PC-3 (cell line): ENCODE results near the gene LAIR1. TPM values are rescaled to one million over a fixed set of nuclear protein-coding genes. Genes with fewer than 3 reads are reported as not detected.

Experiments used
- ATAC-seq: fragments of 200-7000 bp; cut with Tn5 transposase; 2 replicates; pipeline ENCODE4 v1.9.1; 2020; ENCODE audit warnings: mild to moderate bottlenecking, moderate library complexity
- BruUV-seq: library from RNA; stranded (reverse); fragments of 400-500 nt; replicated peaks from 2 replicates; lab custom pipeline; 2021; lab: Mats Ljungman, UMichigan
- CTCF ChIA-PET: fragments of 300-600 bp; sonication (Branson Sonifier 250); formaldehyde crosslinking; loops from one replicate; lab custom pipeline; 2022; ENCODE audit warnings: antibody characterized with exemption; lab: Charles Lee
- POLR2A ChIA-PET: fragments of 300-600 bp; sonication (Branson Sonifier 250); formaldehyde crosslinking; loops from one replicate; lab custom pipeline; 2022; ENCODE audit warnings: antibody characterized with exemption; ENCODE audit not compliant: unreplicated experiment; lab: Charles Lee
- DNase-seq: peaks from one replicate; pipeline ENCODE4 v3.0.0-alpha.2; 2015
- H2AFZ ChIP-seq: fragments of 300-600 bp; sonication (generic); 2 replicates; pipeline ENCODE4 v1.6.0; 2016; ENCODE audit warnings: antibody characterized with exemption, low read length
- H3F3A ChIP-seq: fragments of 300-600 bp; sonication (generic); one replicate; pipeline ENCODE4 v1.6.0; 2017; ENCODE audit warnings: antibody characterized with exemption, low read length, control low read depth, mild to moderate bottlenecking; ENCODE audit not compliant: unreplicated experiment
- H3K27ac ChIP-seq: fragments of 300-600 bp; sonication (generic); 2 replicates; pipeline ENCODE4 v1.5.1; 2016; ENCODE audit warnings: mild to moderate bottlenecking, low read length
- H3K27me3 ChIP-seq: fragments of 300-600 bp; sonication (generic); 2 replicates; pipeline ENCODE4 v1.6.1; 2016; ENCODE audit warnings: low read length, mixed read lengths
- H3K36me3 ChIP-seq: fragments of 300-600 bp; sonication (generic); 2 replicates; pipeline ENCODE4 v1.6.1; 2016; ENCODE audit warnings: low read depth, mixed run types, low read length, mixed read lengths
- H3K4me1 ChIP-seq: fragments of 300-600 bp; sonication (generic); 2 replicates; pipeline ENCODE4 v1.5.1; 2016; ENCODE audit warnings: low read length; ENCODE audit not compliant: insufficient read depth
- H3K4me2 ChIP-seq: fragments of 300-600 bp; sonication (generic); 2 replicates; pipeline ENCODE4 v1.6.0; 2016; ENCODE audit warnings: low read length
- H3K4me3 ChIP-seq: fragments of 300-600 bp; sonication (generic); 2 replicates; pipeline ENCODE4 v1.5.1; 2016; ENCODE audit warnings: mild to moderate bottlenecking, low read length, mixed read lengths
- H3K79me2 ChIP-seq: fragments of 300-600 bp; sonication (generic); 2 replicates; pipeline ENCODE4 v1.6.1; 2017; ENCODE audit warnings: low read length, mixed read lengths
- H3K9ac ChIP-seq: fragments of 300-600 bp; sonication (generic); 2 replicates; pipeline ENCODE4 v1.6.0; 2016; ENCODE audit warnings: mild to moderate bottlenecking, low read length
- H3K9me2 ChIP-seq: fragments of 300-600 bp; sonication (generic); replicated peaks from 2 replicates; pipeline ENCODE4 v1.6.1; 2016; ENCODE audit warnings: mixed run types, low read length, mixed read lengths
- H3K9me3 ChIP-seq: fragments of 300-600 bp; sonication (generic); 2 replicates; pipeline ENCODE4 v1.6.1; 2016; ENCODE audit warnings: low read length, mixed read lengths
- H4K20me1 ChIP-seq: fragments of 300-600 bp; sonication (generic); 2 replicates; pipeline ENCODE4 v1.6.1; 2016; ENCODE audit warnings: low read length, mixed read lengths
- CTCF ChIP-seq: fragments of 300-600 bp; sonication (generic); conservative IDR thresholded peaks from 2 replicates; pipeline ENCODE4 v1.5.1; 2017; ENCODE audit warnings: antibody characterized with exemption, low read depth, mild to moderate bottlenecking, low read length
- EZH2 ChIP-seq: fragments of 300-600 bp; sonication (generic); IDR thresholded peaks from one replicate; pipeline ENCODE4 v1.6.1; 2017; ENCODE audit warnings: antibody characterized with exemption, mild to moderate bottlenecking, low read length; ENCODE audit not compliant: unreplicated experiment
- EZH2phosphoT487 ChIP-seq: fragments of 300-600 bp; sonication (generic); IDR thresholded peaks from 2 replicates; pipeline ENCODE4 v1.6.1; 2018; ENCODE audit warnings: mild to moderate bottlenecking, antibody characterized with exemption, low read length, borderline replicate concordance
- intact Hi-C: fragments of 100-400 bp; cut with micrococcal nuclease; formaldehyde crosslinking; loops from 2 replicates; pipeline ENCODE4 v1.9.0; 2023
- total RNA-seq: library from RNA; depleted of rRNA; stranded (reverse); fragments of >200 nt; gene quantifications from 2 replicates; pipeline ENCODE4 v1.2.3, GENCODE V29; 2014

The LAIR1 gene
- total RNA-seq, 1 experiment from 2014 or later = not detected

GRCh38 chr19:54338521-54338920, 26.2 kb downstream of the LAIR1 start:
- Histone ChIP-seq H3K9me2 (no peaks in the 10 kb centered on the region), H3K79me2 (no peaks in the 10 kb centered on the region), H2AFZ (no peak overlapping the region), H3K27ac (no peak overlapping the region), H3K9me3 (no peaks in the 10 kb centered on the region), H3K4me1 (no peaks in the 10 kb centered on the region), H4K20me1 (no peaks in the 10 kb centered on the region), H3K9ac (no peak overlapping the region), H3K27me3 (peaks cover 80% of the 10 kb centered on the region), H3F3A (no peaks in the 10 kb centered on the region), H3K4me3 (no peak overlapping the region), H3K36me3 (no peaks in the 10 kb centered on the region), H3K4me2 (no peak overlapping the region)
- ChIA-PET POLR2A (no interaction called here), CTCF (no interaction called here)
- no TSS peak for BruUV-seq
- DNase-seq = no peak
- no peak for ATAC-seq
- no peak for TF ChIP-seq EZH2phosphoT487
- TF ChIP-seq EZH2 = no peak
- intact Hi-C loops = no loop called here

GRCh38 chr19:54337858-54338230, 26.9 kb downstream of the LAIR1 start:
- Histone ChIP-seq H3K9me3 (no peaks in the 10 kb centered on the region), H3K9me2 (no peaks in the 10 kb centered on the region), H3K4me1 (no peaks in the 10 kb centered on the region), H3K4me2 (no peak overlapping the region), H3K27ac (no peak overlapping the region), H3K79me2 (no peaks in the 10 kb centered on the region), H3K9ac (no peak overlapping the region), H2AFZ (no peak overlapping the region), H3K4me3 (no peak overlapping the region), H3K27me3 (peaks cover 81% of the 10 kb centered on the region), H3F3A (no peaks in the 10 kb centered on the region), H4K20me1 (no peaks in the 10 kb centered on the region), H3K36me3 (no peaks in the 10 kb centered on the region)
- TF ChIP-seq EZH2phosphoT487 (no peak), EZH2 (no peak)
- ATAC-seq = no peak
- ChIA-PET CTCF (no interaction called here), POLR2A (no interaction called here)
- BruUV-seq = no TSS peak
- intact Hi-C loops = no loop called here
- DNase-seq = no peak

GRCh38 chr19:54336893-54337857, 27.6 kb downstream of the LAIR1 start:
- TF ChIP-seq EZH2 (no peak), EZH2phosphoT487 (no peak), CTCF (no peak)
- Histone ChIP-seq H3F3A (no peaks in the 10 kb centered on the region), H3K36me3 (no peaks in the 10 kb centered on the region), H3K4me3 (no peak overlapping the region), H3K79me2 (no peaks in the 10 kb centered on the region), H3K9me2 (no peaks in the 10 kb centered on the region), H3K27me3 (peaks cover 85% of the 10 kb centered on the region), H3K4me2 (no peak overlapping the region), H3K9me3 (no peaks in the 10 kb centered on the region), H3K27ac (no peak overlapping the region), H4K20me1 (no peaks in the 10 kb centered on the region), H3K4me1 (no peaks in the 10 kb centered on the region), H2AFZ (no peak overlapping the region), H3K9ac (no peak overlapping the region)
- ChIA-PET POLR2A (no interaction called here), CTCF (no interaction called here)
- ATAC-seq (no peak), DNase-seq (no peak)
- BruUV-seq = no TSS peak
- intact Hi-C loops = no loop called here
